Psoas muscle (tissue), 8 donors: ENCODE data around the gene MGAT3. TPM values are rescaled to one million over a fixed set of nuclear protein-coding genes. Genes with fewer than 3 reads are reported as not detected.

Source experiments
- ATAC-seq, 4 donors: fragments of 200-7000 bp; cut with Tn5 transposase; one replicate each; pipeline ENCODE4 v1.9.1; 2020; ENCODE audit warnings: moderate library complexity in 3 of 4, mild to moderate bottlenecking in 2 of 4
- DNase-seq, 2 donors: peaks; one replicate each; pipeline ENCODE4 v3.0.0-alpha.2; 2020
- H3K27ac ChIP-seq: fragments of 200-600 bp; one replicate; pipeline ENCODE4 v1.8.0; 2022
- H3K27me3 ChIP-seq, 3 donors: fragments of 200-600 bp in 1 of 3; one replicate each; pipeline versions ENCODE4 v1.6.1 to v1.8.0; 2013 to 2022; ENCODE audit warnings: low read length in 2 of 3, mild to moderate bottlenecking in 2 of 3, moderate library complexity in 1 of 3; ENCODE audit not compliant: insufficient read depth in 3 of 3
- H3K36me3 ChIP-seq, 2 donors: fragments of 200-600 bp in 1 of 2; one replicate each; pipeline versions ENCODE4 v1.6.1 to v1.8.0; 2013 to 2022; ENCODE audit warnings: low read depth in 1 of 2, mild to moderate bottlenecking in 1 of 2, moderate library complexity in 1 of 2; ENCODE audit not compliant: insufficient read depth in 1 of 2
- H3K4me1 ChIP-seq: fragments of 200-600 bp; one replicate; pipeline ENCODE4 v1.8.0; 2022
- H3K4me3 ChIP-seq: fragments of 200-600 bp; one replicate; pipeline ENCODE4 v1.8.0; 2022; ENCODE audit warnings: mild to moderate bottlenecking
- H3K9me3 ChIP-seq: fragments of 200-600 bp; one replicate; pipeline ENCODE4 v1.8.0; 2022
- CTCF ChIP-seq: fragments of 200-600 bp; IDR thresholded peaks from one replicate; pipeline ENCODE4 v1.8.0; 2022; ENCODE audit warnings: antibody characterized with exemption
- WGBS, 3 donors: extraction: QIAGEN DNeasy Blood & Tissue Kit; methylation state at CpG; one replicate each; pipeline versions ENCODE4 v1.1.6 to v1.1.7; 2013; 5-methylcytosine and 5-hydroxymethylcytosine counted together
- intact Hi-C, 2 donors: fragments of 100-400 bp; cut with DNase I; formaldehyde crosslinking; loops; one replicate each; pipeline versions ENCODE4 v1.11.0 to v1.14.2; 2022
- polyA plus RNA-seq, 3 donors: library from polyadenylated mRNA; stranded (reverse); fragments of 200-250 nt; gene quantifications; one replicate each; pipeline ENCODE4 v1.2.3, GENCODE V29; 2013
- total RNA-seq, 4 donors: library from RNA; stranded (reverse); fragmentation: NEBNext Ultra II Directional in 2 of 4; extraction: Animal tissue kit (Norgen Biotek cat#: 25700) in 2 of 4; gene quantifications; one replicate each; pipeline versions ENCODE4 v1.2.1 to v1.2.4, GENCODE V29; 2021 to 2023
- donor health status: healthy with polysubstance abuse.
- donor health status: DM: no; HTN: no; CAD: no; lungs with moderate emphysema.
- donor health status: Bipolar disorder and iron deficiency.
- donor health status: healthy.
- donor health status: DM: yes; HTN: yes; CAD: no.
- donor health status: DM: no; HTN: no; CAD: no.
- donor health status: DM: no; HTN: no; CAD: no.
- donor health status: DM: yes; HTN: yes; CAD: no.

MGAT3 gene
- total and polyA plus RNA-seq, 7 donors, result 0.53 to 2.2 (median 1.4) TPM

- H3K36me3 ChIP-seq, result peaks cover 7 to 98% of the 10 kb centered on the region in 2 donors
- DNase-seq (peak in 1 of 2 donors; percentile 10), ATAC-seq (no peak)
- intact Hi-C loops, result loop anchor here in 1 of 2 donors (10.0 kb wide), 1 partner anchor 166 kb away; the partner anchor contains the start of gene SYNGR1
- H3K27me3 ChIP-seq, result no peaks in the 10 kb centered on the region
- H3K4me3 ChIP-seq, result no peak overlapping the region
- H3K9me3 ChIP-seq, result no peaks in the 10 kb centered on the region
- H3K4me1 ChIP-seq, result peaks cover 6% of the 10 kb centered on the region
- 92 to 94% (median 93%) methylated on average over 13 of the region's 13 CpGs for WGBS, 3 donors
- no peak overlapping the region for H3K27ac ChIP-seq
- TF ChIP-seq CTCF, result no peak
These were observed 54.4 kb downstream of the MGAT3 start for GRCh38 chr22:39511226-39511625.

GRCh38 chr22:39512026-39512425 is 55.2 kb downstream of the MGAT3 start:
- H3K4me3 ChIP-seq, result no peak overlapping the region
- H3K4me1 ChIP-seq, result peaks cover 6% of the 10 kb centered on the region
- WGBS, 3 donors, result 68 to 84% (median 68%) methylated on average over 10 of the region's 10 CpGs
- no peaks in the 10 kb centered on the region for H3K9me3 ChIP-seq
- peaks cover 7 to 91% of the 10 kb centered on the region in 2 donors for H3K36me3 ChIP-seq
- TF ChIP-seq CTCF, result no peak
- no peak overlapping the region for H3K27ac ChIP-seq
- H3K27me3 ChIP-seq, result no peaks in the 10 kb centered on the region
- intact Hi-C loops, result loop anchor here in 1 of 2 donors (10.0 kb wide), 1 partner anchor 167 kb away; the partner anchor contains the start of gene SYNGR1
- ATAC-seq (no peak), DNase-seq (no peak)

GRCh38 chr22:39513791-39514190 is 57.0 kb downstream of the MGAT3 start:
- H3K9me3 ChIP-seq, result no peaks in the 10 kb centered on the region
- H3K4me1 ChIP-seq, result peaks cover 14% of the 10 kb centered on the region
- WGBS, 3 donors, result 80 to 89% (median 81%) methylated on average over 18 of the region's 18 CpGs
- H3K27ac ChIP-seq, result no peak overlapping the region
- H3K36me3 ChIP-seq, result peaks cover 3 to 80% of the 10 kb centered on the region in 2 donors
- intact Hi-C loops, result loop anchor here in 1 of 2 donors (10.0 kb wide), 1 partner anchor 169 kb away; the partner anchor contains the start of gene SYNGR1
- H3K27me3 ChIP-seq, result no peaks in the 10 kb centered on the region
- H3K4me3 ChIP-seq, result no peak overlapping the region
- no peak for TF ChIP-seq CTCF
- DNase-seq, result peak in 1 of 2 donors; percentile 23
- ATAC-seq, result peak in 1 of 4 donors; percentile 6

- Histone ChIP-seq H3K27ac (no peak overlapping the region), H3K27me3 (no peaks in the 10 kb centered on the region), H3K9me3 (no peaks in the 10 kb centered on the region), H3K4me3 (no peak overlapping the region), H3K4me1 (peaks cover 19% of the 10 kb centered on the region), H3K36me3 (peaks cover 3 to 74% of the 10 kb centered on the region in 2 donors)
- intact Hi-C loops, result loop anchor here in 1 of 2 donors (10.0 kb wide), 1 partner anchor 170 kb away; the partner anchor contains the start of gene SYNGR1
- WGBS, 3 donors, result 38 to 47% (median 44%) methylated on average over 8 of the region's 8 CpGs
- peak; percentile 31 to 58 (median 36) for ATAC-seq
- TF ChIP-seq CTCF, result peak; percentile 66
- peak in 1 of 2 donors; percentile 64 for DNase-seq
These were observed 57.7 kb downstream of the MGAT3 start for GRCh38 chr22:39514373-39514973.
